Omental fat pad (tissue), 4 donors: ENCODE data around the gene SLCO6A1. TPM values are rescaled to one million over a fixed set of nuclear protein-coding genes. Genes with fewer than 3 reads are reported as not detected.

Source experiments
- ATAC-seq: fragments of 150-250 bp; one replicate; pipeline ENCODE4 v1.9.1; 2016; ENCODE audit warnings: mild to moderate bottlenecking, moderate library complexity; ENCODE audit not compliant: low FRiP score
- DNase-seq: peaks from one replicate; pipeline ENCODE4 v3.0.0-alpha.2; 2019; ENCODE audit warnings: low spot score
- CTCF ChIP-seq, 3 donors: fragments of 450-650 bp; IDR thresholded peaks; one replicate each; pipeline ENCODE4 v1.5.1; 2016 to 2017; ENCODE audit warnings: antibody characterized with exemption in 3 of 3, mild to moderate bottlenecking in 3 of 3, moderate library complexity in 2 of 3
- total RNA-seq, 4 donors: library from RNA; depleted of rRNA; stranded (reverse); fragments of >200 nt; gene quantifications; one replicate each; pipeline ENCODE4 v1.1.0, GENCODE V29; 2016

SLCO6A1 gene
- total RNA-seq, 4 donors from 2014 or later, result not detected

DNA sequence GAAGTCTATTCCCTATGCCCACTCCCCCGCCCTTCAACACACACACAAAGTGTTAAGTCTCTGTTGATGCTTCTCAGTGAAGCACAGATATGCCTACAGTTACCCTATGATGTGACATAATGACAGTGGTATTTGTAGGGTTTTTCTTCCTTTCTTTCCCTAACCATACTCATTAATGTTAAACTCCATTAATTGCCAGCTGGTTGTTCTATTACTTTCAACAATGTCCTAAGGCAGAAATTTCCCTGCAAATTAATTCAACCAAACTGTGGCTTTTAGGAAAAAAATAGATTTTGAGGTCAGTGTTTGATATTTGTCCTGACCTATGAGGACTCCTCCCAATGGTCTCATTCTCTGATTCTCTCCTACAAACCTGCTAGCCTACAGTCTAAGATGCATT, 38.2 kb upstream of the SLCO6A1 start:
- TF ChIP-seq CTCF (IDR thresholded peaks at IDR 0.05), result no peak
- ATAC-seq, result no peak
- no peak for DNase-seq

DNA sequence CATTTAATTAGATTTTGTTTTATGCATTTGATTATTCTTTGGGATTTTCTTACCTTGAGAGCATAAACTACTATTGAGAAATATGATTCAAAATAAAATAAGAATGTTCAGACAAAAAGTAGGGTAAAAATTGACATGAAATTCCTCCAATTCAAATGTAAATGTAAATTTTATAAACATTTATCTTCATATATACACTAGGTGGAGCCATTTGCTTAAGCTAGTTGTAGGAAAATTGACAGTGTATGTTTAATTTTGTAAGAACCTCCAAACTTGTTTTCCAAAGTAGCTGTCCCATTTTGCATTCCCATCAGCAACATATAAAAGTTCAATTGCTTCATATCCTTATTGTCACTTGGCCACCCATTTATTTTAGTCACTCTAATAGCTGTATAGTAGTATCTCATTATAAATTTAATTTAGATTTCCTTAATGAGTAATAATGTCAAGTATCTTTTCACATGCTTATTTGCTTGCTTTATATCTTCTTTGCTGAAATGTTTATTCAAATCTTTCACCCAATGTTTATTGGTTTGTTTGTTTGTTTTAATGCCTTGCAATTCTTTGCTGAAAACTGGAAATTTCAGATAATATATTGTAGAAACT, 37.6 kb upstream of the SLCO6A1 start:
- no peak for TF ChIP-seq CTCF (IDR thresholded peaks at IDR 0.05)
- no peak for ATAC-seq

DNA sequence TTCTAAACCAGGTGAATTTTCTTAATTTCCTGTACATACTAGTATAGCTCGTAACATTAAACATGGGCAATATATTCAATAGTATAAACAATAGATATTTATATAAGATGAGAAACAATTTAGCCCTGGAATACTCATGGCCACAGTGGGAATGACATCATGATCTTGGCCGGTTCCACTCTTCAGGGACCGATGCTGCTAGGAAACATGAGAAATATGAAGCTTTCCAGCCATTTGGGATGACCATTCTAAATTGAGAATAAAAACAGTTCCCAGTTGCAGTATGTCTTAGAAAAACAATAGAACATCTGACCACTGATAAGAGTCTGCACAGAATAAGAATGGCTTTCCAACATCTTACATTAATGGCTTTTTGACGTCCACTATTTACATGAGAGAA, 33.3 kb upstream of the SLCO6A1 start:
- DNase-seq (no peak), ATAC-seq (no peak)
- no peak for TF ChIP-seq CTCF (IDR thresholded peaks at IDR 0.05)

More for the DNA sequence above, 37.6 kb upstream of the SLCO6A1 start:
- DNase-seq, result no peak

GRCh38 chr5:102531506-102531905, 32.7 kb upstream of the SLCO6A1 start:
- DNase-seq, result no peak
- TF ChIP-seq CTCF (IDR thresholded peaks at IDR 0.05), result no peak
- no peak for ATAC-seq

- ATAC-seq (no peak), DNase-seq (no peak)
- TF ChIP-seq CTCF (IDR thresholded peaks at IDR 0.05), result no peak
These were observed 30.6 kb upstream of the SLCO6A1 start for GRCh38 chr5:102529447-102529846.

GRCh38 chr5:102529031-102529430, 30.2 kb upstream of the SLCO6A1 start:
- TF ChIP-seq CTCF (IDR thresholded peaks at IDR 0.05), result no peak
- ATAC-seq, result no peak
- no peak for DNase-seq

- no peak for TF ChIP-seq CTCF (IDR thresholded peaks at IDR 0.05)
- no peak for ATAC-seq
- DNase-seq, result no peak
These were observed 29.8 kb upstream of the SLCO6A1 start for GRCh38 chr5:102528600-102528999.
